ENCODE results near the gene CENPVL3.
"Not testable (repeated sequence)": the region's sequence is repeated elsewhere in the genome, so short reads cannot be mapped to it uniquely, and the experiment has no call there.

The CENPVL3 gene

GRCh38 chrX:51618241-51619155, at the start of gene CENPVL3:
TSS of gene CENPVL3 (minus strand) at chrX:51618912. CDS start at chrX:51618873, 39 bp downstream.
- DNase-seq = not testable (repeated sequence)

- no peak for DNase-seq
These were observed 47.3 kb upstream of the CENPVL3 start for GRCh38 chrX:51665981-51666380.

- no peak for DNase-seq
These were observed 24.7 kb upstream of the CENPVL3 start for GRCh38 chrX:51643377-51643776.

- no peak for DNase-seq
These were observed 22.8 kb upstream of the CENPVL3 start for GRCh38 chrX:51641421-51642021.

- not testable (repeated sequence) for DNase-seq
These were observed 17.8 kb upstream of the CENPVL3 start for GRCh38 chrX:51636511-51636910.

GRCh38 chrX:51614353-51615012, 4.2 kb downstream of the CENPVL3 start:
- DNase-seq = no peak

GRCh38 chrX:51608766-51609165, 9.9 kb downstream of the CENPVL3 start:
- no peak for DNase-seq

- DNase-seq = no peak
These were observed 10.6 kb downstream of the CENPVL3 start for GRCh38 chrX:51608126-51608525.

- DNase-seq = no peak
These were observed 12.3 kb downstream of the CENPVL3 start for GRCh38 chrX:51606446-51606845.

- no peak for DNase-seq
These were observed 19.8 kb downstream of the CENPVL3 start for GRCh38 chrX:51598899-51599298.

- DNase-seq = no peak
These were observed 46.8 kb downstream of the CENPVL3 start for GRCh38 chrX:51571874-51572273.

- no peak for DNase-seq
These were observed 49.2 kb downstream of the CENPVL3 start for GRCh38 chrX:51569561-51569960.

GRCh38 chrX:51568586-51568985, 50.1 kb downstream of the CENPVL3 start:
- DNase-seq = no peak
